Natural killer cell (primary cell): ENCODE results near the gene POLD1. TPM values are rescaled to one million over a fixed set of nuclear protein-coding genes. Genes with fewer than 3 reads are reported as not detected.

Experiments used
- ATAC-seq, 3 donors: fragments of 150-1000 bp in 2 of 3; fragments of 200-7000 bp in 1 of 3; cut with Tn5 transposase; 1 replicate in 1 of 3; 2 replicates in 2 of 3; pipeline ENCODE4 v1.10.0; 2021; ENCODE audit warnings: mild to moderate bottlenecking in 2 of 3, moderate library complexity in 2 of 3
- DNase-seq, 2 donors: peaks; one replicate each; pipeline versions ENCODE4 v3.0.0 to v3.0.0-alpha.2; 2013 to 2021; ENCODE audit warnings: mixed read lengths in 1 of 2
- H3K27ac ChIP-seq: one replicate; pipeline ENCODE4 v1.5.1; 2013; ENCODE audit warnings: mild to moderate bottlenecking, low read length
- H3K27me3 ChIP-seq: one replicate; pipeline ENCODE4 v1.6.1; 2013; ENCODE audit warnings: low read length; ENCODE audit not compliant: control insufficient read depth, insufficient read depth
- H3K36me3 ChIP-seq: one replicate; pipeline ENCODE4 v1.6.1; 2013; ENCODE audit warnings: low read length; ENCODE audit not compliant: control insufficient read depth, insufficient read depth
- H3K4me1 ChIP-seq: one replicate; pipeline ENCODE4 v1.6.1; 2013; ENCODE audit warnings: low read length; ENCODE audit not compliant: control insufficient read depth, insufficient read depth
- H3K4me3 ChIP-seq: one replicate; pipeline ENCODE4 v1.5.1; 2013; ENCODE audit warnings: low read length
- H3K9me3 ChIP-seq: one replicate; pipeline ENCODE4 v1.6.1; 2013; ENCODE audit warnings: low read length; ENCODE audit not compliant: control insufficient read depth, insufficient read depth
- H3K27ac Mint-ChIP-seq, 2 donors: one replicate each; pipeline ENCODE4 v1.8.0; 2022; ENCODE audit warnings: mild to moderate bottlenecking in 2 of 2, mixed read lengths in 2 of 2, moderate library complexity in 1 of 2
- H3K27me3 Mint-ChIP-seq, 2 donors: one replicate each; pipeline ENCODE4 v1.8.0; 2022; ENCODE audit warnings: low read depth in 2 of 2, mixed read lengths in 2 of 2
- H3K36me3 Mint-ChIP-seq: one replicate; pipeline ENCODE4 v1.8.0; 2022; ENCODE audit warnings: mixed read lengths
- H3K4me1 Mint-ChIP-seq, 2 donors: one replicate each; pipeline ENCODE4 v1.8.0; 2022; ENCODE audit warnings: mixed read lengths in 2 of 2
- H3K4me3 Mint-ChIP-seq: one replicate; pipeline ENCODE4 v1.8.0; 2022; ENCODE audit warnings: mild to moderate bottlenecking, moderate library complexity, mixed read lengths
- H3K9me3 Mint-ChIP-seq, 2 donors: one replicate each; pipeline ENCODE4 v1.8.0; 2022; ENCODE audit warnings: mixed read lengths in 2 of 2
- WGBS: methylation state at CpG from one replicate; pipeline ENCODE4 v1.1.7; 2013; ENCODE audit warnings: missing lambda C conversion rate; ENCODE audit not compliant: insufficient coverage; 5-methylcytosine and 5-hydroxymethylcytosine counted together
- intact Hi-C: fragments of 100-400 bp; cut with micrococcal nuclease; formaldehyde crosslinking; loops from one replicate; pipeline ENCODE4 v1.14.2; 2022
- total RNA-seq, 4 donors: library from RNA; stranded (reverse); fragments of 120-200 nt in 1 of 4; gene quantifications; one replicate each; pipeline versions ENCODE4 v1.2.3 to v1.2.4, GENCODE V29; 2013 to 2022
- TF ChIP-seq, protein P1 (sequence below): fragments of 200-600 bp; IDR thresholded peaks from one replicate; pipeline ENCODE4 v1.8.0; 2022; ENCODE audit warnings: antibody characterized with exemption

Gene POLD1
- total RNA-seq, 3 donors from 2014 or later (not counting 1 experiment from before 2014, with no cell fraction given): 26.1 to 32.0 (median 30.2) TPM

DNA sequence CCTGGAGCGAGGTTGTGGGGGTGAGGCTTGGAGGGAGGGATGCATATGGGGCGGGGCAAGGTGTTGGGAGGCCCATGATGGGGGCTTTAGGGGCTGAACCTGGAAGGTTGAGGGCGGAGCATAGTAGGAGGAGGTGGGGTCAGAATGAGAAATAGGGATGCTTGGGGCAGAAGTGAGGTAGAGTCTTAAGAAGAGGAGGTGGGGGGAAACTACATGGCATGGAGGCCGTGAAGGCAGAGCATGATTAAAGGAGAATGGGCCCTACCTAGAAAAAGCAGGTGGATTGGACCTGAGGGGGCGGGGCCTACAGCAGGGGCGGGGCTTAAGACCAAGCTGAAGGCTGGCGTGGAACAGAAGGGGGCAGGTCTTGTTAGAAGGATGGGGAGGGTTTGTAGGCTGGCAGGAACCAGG lies 7.1 kb upstream of the POLD1 start:
- Mint-ChIP-seq H3K4me1 (peaks cover 14 to 29% of the 10 kb centered on the region in 2 donors), H3K27ac (peak overlapping the region; percentile 99 to 100), H3K27me3 (no peaks in the 10 kb centered on the region), H3K9me3 (no peaks in the 10 kb centered on the region), H3K36me3 (no peaks in the 10 kb centered on the region), H3K4me3 (peak overlapping the region; percentile 99)
- Histone ChIP-seq H3K27me3 (no peaks in the 10 kb centered on the region), H3K36me3 (peaks cover 43% of the 10 kb centered on the region), H3K27ac (peak overlapping the region; percentile 42), H3K9me3 (no peaks in the 10 kb centered on the region), H3K4me1 (peaks cover 10% of the 10 kb centered on the region), H3K4me3 (no peak overlapping the region)
- intact Hi-C loops: no loop called here
- 72% methylated on average over 7 of the region's 7 CpGs for WGBS
- TF ChIP-seq, protein P1, sequence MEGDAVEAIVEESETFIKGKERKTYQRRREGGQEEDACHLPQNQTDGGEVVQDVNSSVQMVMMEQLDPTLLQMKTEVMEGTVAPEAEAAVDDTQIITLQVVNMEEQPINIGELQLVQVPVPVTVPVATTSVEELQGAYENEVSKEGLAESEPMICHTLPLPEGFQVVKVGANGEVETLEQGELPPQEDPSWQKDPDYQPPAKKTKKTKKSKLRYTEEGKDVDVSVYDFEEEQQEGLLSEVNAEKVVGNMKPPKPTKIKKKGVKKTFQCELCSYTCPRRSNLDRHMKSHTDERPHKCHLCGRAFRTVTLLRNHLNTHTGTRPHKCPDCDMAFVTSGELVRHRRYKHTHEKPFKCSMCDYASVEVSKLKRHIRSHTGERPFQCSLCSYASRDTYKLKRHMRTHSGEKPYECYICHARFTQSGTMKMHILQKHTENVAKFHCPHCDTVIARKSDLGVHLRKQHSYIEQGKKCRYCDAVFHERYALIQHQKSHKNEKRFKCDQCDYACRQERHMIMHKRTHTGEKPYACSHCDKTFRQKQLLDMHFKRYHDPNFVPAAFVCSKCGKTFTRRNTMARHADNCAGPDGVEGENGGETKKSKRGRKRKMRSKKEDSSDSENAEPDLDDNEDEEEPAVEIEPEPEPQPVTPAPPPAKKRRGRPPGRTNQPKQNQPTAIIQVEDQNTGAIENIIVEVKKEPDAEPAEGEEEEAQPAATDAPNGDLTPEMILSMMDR: no peak
- DNase-seq (peak; percentile 47 to 71), ATAC-seq (peak; percentile 0 to 11 (median 11))

DNA sequence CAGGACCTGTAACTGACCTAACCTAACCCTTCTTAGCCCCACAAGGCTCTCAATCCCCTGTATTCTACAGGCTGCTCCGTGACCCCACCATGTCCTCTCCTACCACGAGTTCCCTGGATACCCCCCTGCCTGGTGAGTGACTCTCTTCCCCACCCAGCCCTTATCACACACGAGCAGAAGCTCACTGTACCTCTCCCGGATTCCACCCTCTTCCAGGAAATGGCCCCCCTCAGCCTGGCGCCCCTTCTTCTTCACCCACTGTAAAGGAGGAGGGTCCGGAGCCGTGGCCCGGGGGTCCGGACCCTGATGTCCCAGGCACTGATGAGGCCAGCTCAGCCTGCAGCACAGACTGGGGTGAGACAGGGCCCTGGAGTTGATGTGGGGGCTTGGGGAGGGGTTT lies 6.6 kb upstream of the POLD1 start:
- H3K9me3 ChIP-seq: no peaks in the 10 kb centered on the region
- intact Hi-C loops: no loop called here
- peaks cover 14 to 29% of the 10 kb centered on the region in 2 donors for H3K4me1 Mint-ChIP-seq
- no peaks in the 10 kb centered on the region for H3K27me3 ChIP-seq
- ATAC-seq (no peak), DNase-seq (peak in 1 of 2 donors; percentile 6)
- H3K4me1 ChIP-seq: peaks cover 10% of the 10 kb centered on the region
- peaks cover 47% of the 10 kb centered on the region for H3K36me3 ChIP-seq
- peak overlapping the region; percentile 42 for H3K27ac ChIP-seq
- peak overlapping the region; percentile 99 to 100 for H3K27ac Mint-ChIP-seq
- TF ChIP-seq, protein P1: no peak
- peak overlapping the region; percentile 99 for H3K4me3 Mint-ChIP-seq
- H3K27me3 Mint-ChIP-seq: no peaks in the 10 kb centered on the region
- 87% methylated on average over 8 of the region's 9 CpGs for WGBS
- no peaks in the 10 kb centered on the region for H3K9me3 Mint-ChIP-seq
- H3K4me3 ChIP-seq: no peak overlapping the region
- H3K36me3 Mint-ChIP-seq: no peaks in the 10 kb centered on the region

DNA sequence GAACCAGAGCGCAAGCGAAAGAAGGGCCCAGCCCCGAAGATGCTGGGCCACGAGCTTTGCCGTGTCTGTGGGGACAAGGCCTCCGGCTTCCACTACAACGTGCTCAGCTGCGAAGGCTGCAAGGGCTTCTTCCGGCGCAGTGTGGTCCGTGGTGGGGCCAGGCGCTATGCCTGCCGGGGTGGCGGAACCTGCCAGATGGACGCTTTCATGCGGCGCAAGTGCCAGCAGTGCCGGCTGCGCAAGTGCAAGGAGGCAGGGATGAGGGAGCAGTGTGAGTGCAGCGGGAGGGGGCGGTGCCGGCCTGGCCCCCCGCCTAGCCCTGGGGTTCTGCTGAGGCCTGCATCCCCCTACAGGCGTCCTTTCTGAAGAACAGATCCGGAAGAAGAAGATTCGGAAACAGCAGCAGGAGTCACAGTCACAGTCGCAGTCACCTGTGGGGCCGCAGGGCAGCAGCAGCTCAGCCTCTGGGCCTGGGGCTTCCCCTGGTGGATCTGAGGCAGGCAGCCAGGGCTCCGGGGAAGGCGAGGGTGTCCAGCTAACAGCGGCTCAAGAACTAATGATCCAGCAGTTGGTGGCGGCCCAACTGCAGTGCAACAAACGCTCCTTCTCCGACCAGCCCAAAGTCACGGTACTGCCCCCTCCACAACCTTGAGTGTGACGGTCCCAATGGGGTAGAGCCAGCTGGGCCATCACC lies 5.8 kb upstream of the POLD1 start:
- no peaks in the 10 kb centered on the region for H3K36me3 Mint-ChIP-seq

More for the DNA sequence above, 5.8 kb upstream of the POLD1 start:
- H3K4me1 Mint-ChIP-seq: peaks cover 17 to 32% of the 10 kb centered on the region in 2 donors
- H3K27me3 ChIP-seq: no peaks in the 10 kb centered on the region
- H3K27ac Mint-ChIP-seq: peak overlapping the region; percentile 99 to 100
- no peak overlapping the region for H3K4me3 ChIP-seq
- no peak overlapping the region for H3K27ac ChIP-seq
- no peaks in the 10 kb centered on the region for H3K27me3 Mint-ChIP-seq
- DNase-seq (peak in 1 of 2 donors; percentile 10), ATAC-seq (no peak)
- peaks cover 49% of the 10 kb centered on the region for H3K36me3 ChIP-seq
- peaks cover 12% of the 10 kb centered on the region for H3K4me1 ChIP-seq
- 97% methylated on average over 36 of the region's 36 CpGs for WGBS
- intact Hi-C loops: no loop called here
- no peaks in the 10 kb centered on the region for H3K9me3 Mint-ChIP-seq
- TF ChIP-seq, protein P1: no peak
- no peaks in the 10 kb centered on the region for H3K9me3 ChIP-seq
- H3K4me3 Mint-ChIP-seq: peak overlapping the region; percentile 29
